Measurements from ENCODE around the gene ENSA. TPM values are rescaled to one million over a fixed set of nuclear protein-coding genes. Genes with fewer than 3 reads are reported as not detected.
A peak's percentile ranks its signal among the peaks of the same experiment; 100 is the strongest.

Gene ENSA
- total and polyA plus RNA-seq, 2 of the 4 experiments (the other 2 are of a cell fraction), result 53.2 to 96.5 TPM

DNA sequence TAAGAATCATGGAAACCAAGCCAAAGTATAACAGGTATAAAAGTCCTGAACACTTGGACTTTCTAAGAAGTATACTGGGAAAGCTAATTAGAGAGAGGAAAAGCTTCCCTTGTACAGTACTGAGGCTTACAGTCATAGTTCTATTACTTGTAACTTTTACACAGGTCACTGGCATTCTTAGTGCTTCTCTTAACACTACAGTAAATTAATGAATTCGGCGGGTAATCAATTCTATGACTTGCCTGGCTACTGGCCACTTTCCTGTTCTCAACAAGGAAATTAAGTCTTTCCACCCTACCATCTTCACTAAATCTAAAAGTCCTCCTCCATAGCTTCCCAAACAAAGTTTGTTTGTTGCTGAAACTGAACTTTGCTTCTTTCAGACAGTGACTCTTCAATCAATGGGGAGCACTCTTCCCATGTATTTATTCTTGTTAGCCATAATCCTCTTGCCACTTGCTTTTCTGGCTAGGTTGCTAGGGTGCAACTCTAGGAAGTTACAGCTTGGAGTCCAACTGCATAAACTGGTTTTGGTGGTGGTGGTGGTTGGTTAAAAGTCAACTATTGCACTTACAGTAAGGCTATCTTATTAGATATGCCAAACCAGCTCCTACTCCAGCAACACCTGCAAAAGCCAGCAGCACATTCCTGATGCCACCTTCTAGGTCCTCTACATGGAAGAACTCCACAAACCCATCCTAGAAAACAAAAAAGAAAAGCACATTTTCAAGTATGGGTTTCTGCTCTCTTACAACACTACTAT is 52.4 kb downstream of the ENSA start:
- Histone ChIP-seq H3K18ac (ENCODE audit: low read depth, low read length) (no peak overlapping the region), H3K56ac (ENCODE audit: extremely low read depth, insufficient read depth, low read length) (peak overlapping the region; percentile 28; the same call in 1 of the 2 replicates), H3K4me1 (ENCODE audit: control insufficient read depth, insufficient read depth, low read length) (peaks cover 12% of the 10 kb centered on the region), H3K4ac (ENCODE audit: low read depth, low read length) (no peak overlapping the region), H3K14ac (replicated peaks; ENCODE audit: low read depth, low read length) (peak overlapping the region; percentile 76), H3K23ac (ENCODE audit: low read depth, low read length) (peak overlapping the region; percentile 39), H4K5ac (ENCODE audit: low read depth, low read length) (no peak overlapping the region), H2AK9ac (replicated peaks; ENCODE audit: low read depth, low read length, poor library complexity) (no peak overlapping the region), H4K91ac (ENCODE audit: insufficient read depth, low read depth, low read length) (no peak overlapping the region), H3K27me3 (ENCODE audit: control insufficient read depth, insufficient read depth, low read length) (no peaks in the 10 kb centered on the region), H2AFZ (replicated peaks; ENCODE audit: low read length, poor library complexity) (no peak overlapping the region), H2BK5ac (ENCODE audit: low read depth, low read length, poor library complexity, severe bottlenecking) (peak overlapping the region; percentile 46), H3K4me2 (ENCODE audit: low read depth, low read length) (peak overlapping the region; percentile 99), H3K9me1 (ENCODE audit: insufficient read depth, low read length) (peaks cover 6% of the 10 kb centered on the region; the same call in 1 of the 2 replicates), H3K79me1 (ENCODE audit: low read depth in 1 of 2, low read length in 2 of 2) (peaks cover 11 to 26% of the 10 kb centered on the region in 2 experiments), H2BK15ac (ENCODE audit: low read depth, low read length) (no peak overlapping the region), H4K8ac (ENCODE audit: low read depth in 2 of 2, low read length in 2 of 2) (no peak overlapping the region), H3K9me3 (ENCODE audit: control insufficient read depth, insufficient read depth, low read length) (no peaks in the 10 kb centered on the region), H4K20me1 (ENCODE audit: insufficient read depth, low read length) (peaks cover 74% of the 10 kb centered on the region), H3K4me3 (ENCODE audit: insufficient read depth, low read depth, low read length) (peak overlapping the region; percentile 93), H2AK5ac (ENCODE audit: low read depth, low read length) (no peak overlapping the region), H3K9ac (ENCODE audit: low read depth, low read length) (peak overlapping the region; percentile 88), H2BK20ac (ENCODE audit: low read depth, low read length) (no peak overlapping the region), H2BK120ac (ENCODE audit: low read depth, low read length) (no peak overlapping the region), H3K36me3 (ENCODE audit: control insufficient read depth, insufficient read depth, low read length) (peaks cover 51% of the 10 kb centered on the region), H3K27ac (ENCODE audit: insufficient read depth, low read length) (peak overlapping the region; percentile 59)
- in situ Hi-C loops (cut with MboI; ENCODE audit: low sequenced_read_pairs), result loop anchor here (5.0 kb wide), 1 partner anchor 35 kb away; no protein-coding TSS in a partner anchor
- no peak for TF ChIP-seq NFE2L2 (IDR thresholded peaks at IDR 0.05; ENCODE audit: low read depth, low read length)
- no peak for TF ChIP-seq RAD21 (IDR thresholded peaks at IDR 0.05; ENCODE audit: low read length)
- TF ChIP-seq CHD1 (IDR thresholded peaks at IDR 0.05; ENCODE audit: low read depth, low read length), result peak; percentile 98
- ATAC-seq (ENCODE audit: low read depth), result no peak
- dilution Hi-C loops (cut with HindIII; ENCODE audit: low sequenced_read_pairs, unreplicated experiment), result no loop called here
- BruUV-seq (replicated peaks), result TSS peak; percentile 18
- DNase-seq, result peak; percentile 39
- CTCF ChIA-PET, result interaction anchor here (3.4 kb wide), 1 partner anchor 43 kb away, joined by 8 read pairs; no protein-coding TSS in a partner anchor
- WGBS, 2 experiments (ENCODE audit: extremely low coverage in 2 of 2, insufficient read length in 1 of 2), result 19% methylated on average over 2 of the region's 2 CpGs; no CpG with 5 or more reads in 1 of the 2 experiments
- intact Hi-C loops (cut with micrococcal nuclease), result loop anchor here (1.0 kb wide), 2 partner anchors 16 to 44 kb away; no protein-coding TSS in a partner anchor
- POLR2A ChIA-PET (ENCODE audit: unreplicated experiment), result interaction anchor here (0.6 to 1.7 kb wide), 5 partner anchors 15 to 254 kb away, joined by 3 to 4 read pairs (median 4); no protein-coding TSS in a partner anchor
